ENCODE data around the gene TM9SF4. TPM values are rescaled to one million over a fixed set of nuclear protein-coding genes. Genes with fewer than 3 reads are reported as not detected.

Gene TM9SF4
- total RNA-seq, 1 donor from 2014 or later: 99.4 TPM

DNA sequence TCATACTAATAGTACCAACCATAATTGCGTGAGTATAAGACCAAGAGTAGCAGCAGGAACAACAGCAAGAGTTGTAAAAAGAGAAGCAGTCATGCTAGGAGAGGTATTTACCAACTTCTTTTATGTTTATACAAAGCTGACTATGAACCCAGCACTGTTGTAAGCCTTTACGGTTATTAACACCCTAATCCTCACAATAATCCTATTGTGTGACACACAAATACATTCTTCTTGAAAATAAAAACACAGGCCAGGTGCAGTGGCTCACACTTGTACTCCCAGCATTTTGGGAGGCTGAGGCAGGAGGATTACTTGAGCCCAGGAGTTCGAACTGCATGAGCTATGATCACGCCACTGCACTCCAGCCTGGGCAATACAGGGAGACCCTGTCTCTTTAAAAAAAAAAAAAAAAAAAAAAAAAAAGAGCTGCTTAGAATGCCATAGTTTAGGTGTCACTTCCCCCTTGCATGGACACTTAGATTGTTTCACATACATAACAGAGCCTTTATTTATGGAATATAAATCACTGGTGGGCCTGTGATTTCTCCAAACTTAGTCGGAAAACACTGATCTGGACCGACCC lies 37.3 kb upstream of the TM9SF4 start:
- DNase-seq (ENCODE audit: extremely low spot score, unreplicated experiment): no peak
- Mint-ChIP-seq H3K27ac (no peak overlapping the region), H3K27me3 (peaks cover 57% of the 10 kb centered on the region), H3K4me1 (ENCODE audit: unreplicated experiment) (peaks cover 4% of the 10 kb centered on the region), H3K9me3 (no peaks in the 10 kb centered on the region), H3K36me3 (no peaks in the 10 kb centered on the region), H3K4me3 (no peak overlapping the region)
- TF ChIP-seq, protein P1, sequence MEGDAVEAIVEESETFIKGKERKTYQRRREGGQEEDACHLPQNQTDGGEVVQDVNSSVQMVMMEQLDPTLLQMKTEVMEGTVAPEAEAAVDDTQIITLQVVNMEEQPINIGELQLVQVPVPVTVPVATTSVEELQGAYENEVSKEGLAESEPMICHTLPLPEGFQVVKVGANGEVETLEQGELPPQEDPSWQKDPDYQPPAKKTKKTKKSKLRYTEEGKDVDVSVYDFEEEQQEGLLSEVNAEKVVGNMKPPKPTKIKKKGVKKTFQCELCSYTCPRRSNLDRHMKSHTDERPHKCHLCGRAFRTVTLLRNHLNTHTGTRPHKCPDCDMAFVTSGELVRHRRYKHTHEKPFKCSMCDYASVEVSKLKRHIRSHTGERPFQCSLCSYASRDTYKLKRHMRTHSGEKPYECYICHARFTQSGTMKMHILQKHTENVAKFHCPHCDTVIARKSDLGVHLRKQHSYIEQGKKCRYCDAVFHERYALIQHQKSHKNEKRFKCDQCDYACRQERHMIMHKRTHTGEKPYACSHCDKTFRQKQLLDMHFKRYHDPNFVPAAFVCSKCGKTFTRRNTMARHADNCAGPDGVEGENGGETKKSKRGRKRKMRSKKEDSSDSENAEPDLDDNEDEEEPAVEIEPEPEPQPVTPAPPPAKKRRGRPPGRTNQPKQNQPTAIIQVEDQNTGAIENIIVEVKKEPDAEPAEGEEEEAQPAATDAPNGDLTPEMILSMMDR (conservative IDR thresholded peaks at IDR 0.05): no peak

DNA sequence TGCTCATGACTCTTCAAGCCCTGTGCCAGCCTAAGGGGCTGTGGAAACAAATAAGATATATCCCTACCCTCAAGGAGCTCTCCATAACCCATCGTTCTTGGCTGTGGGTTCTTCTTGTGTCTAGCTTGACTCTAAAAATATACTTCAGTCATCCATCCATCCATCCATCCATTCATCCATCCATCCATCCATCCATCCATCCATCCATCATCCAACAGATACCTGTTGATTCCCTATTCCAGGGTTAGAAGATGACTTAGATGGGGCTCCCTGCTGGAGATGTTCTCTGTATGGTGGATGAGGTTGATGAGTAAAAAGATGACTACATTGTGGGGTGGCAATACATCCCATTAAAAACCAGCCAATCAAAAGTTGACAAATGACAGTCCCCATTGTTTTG lies 34.0 kb upstream of the TM9SF4 start:
- no peak for DNase-seq (ENCODE audit: extremely low spot score, unreplicated experiment)
- TF ChIP-seq, protein P1 (conservative IDR thresholded peaks at IDR 0.05): no peak
- Mint-ChIP-seq H3K4me1 (ENCODE audit: unreplicated experiment) (no peaks in the 10 kb centered on the region), H3K36me3 (no peaks in the 10 kb centered on the region), H3K27me3 (peaks cover 58% of the 10 kb centered on the region), H3K4me3 (no peak overlapping the region), H3K27ac (no peak overlapping the region), H3K9me3 (no peaks in the 10 kb centered on the region)

DNA sequence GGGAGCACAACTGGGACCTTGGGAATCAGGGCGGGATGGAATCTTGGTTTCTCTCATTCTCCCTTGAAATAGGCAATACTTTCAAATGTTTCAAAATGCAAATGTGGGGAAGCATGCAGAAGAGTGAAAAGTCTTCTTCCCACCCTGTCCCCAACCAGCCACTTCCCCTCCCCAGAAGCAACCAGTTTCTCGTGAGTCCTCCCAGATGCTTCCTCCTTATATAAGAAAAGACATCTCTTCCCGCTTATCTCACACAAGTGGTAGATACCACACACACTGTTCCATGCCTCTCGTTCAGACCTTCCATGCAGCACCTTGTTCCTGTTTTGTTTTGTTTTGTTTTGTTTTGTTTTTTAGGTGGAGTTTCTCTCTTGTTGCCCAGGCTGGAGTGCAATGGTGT lies 32.3 kb upstream of the TM9SF4 start:
- TF ChIP-seq, protein P1 (conservative IDR thresholded peaks at IDR 0.05): no peak
- Mint-ChIP-seq H3K36me3 (no peaks in the 10 kb centered on the region), H3K27ac (no peak overlapping the region), H3K4me3 (no peak overlapping the region), H3K9me3 (no peaks in the 10 kb centered on the region), H3K4me1 (ENCODE audit: unreplicated experiment) (no peaks in the 10 kb centered on the region), H3K27me3 (peaks cover 58% of the 10 kb centered on the region)
- DNase-seq (ENCODE audit: extremely low spot score, unreplicated experiment): no peak

DNA sequence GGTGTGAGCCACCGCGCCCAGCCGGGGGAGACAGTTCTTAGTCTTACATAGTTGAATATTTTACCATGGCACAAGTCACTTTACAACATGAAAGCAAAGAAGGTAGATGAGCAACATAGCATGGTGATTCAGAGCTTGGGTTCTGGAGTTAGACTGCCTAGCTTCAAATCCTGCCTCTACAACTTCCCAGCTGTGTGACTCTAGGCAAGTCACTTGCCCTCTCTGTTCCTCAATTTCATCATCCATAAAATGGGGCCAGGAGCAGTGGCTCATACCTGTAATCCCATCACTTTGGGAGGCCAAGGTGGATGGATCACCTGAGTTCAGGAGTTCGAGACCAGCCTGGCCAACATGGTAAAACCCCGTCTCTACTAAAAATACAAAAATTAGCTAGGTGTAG lies 31.2 kb upstream of the TM9SF4 start:
- H3K4me1 Mint-ChIP-seq (ENCODE audit: unreplicated experiment): no peaks in the 10 kb centered on the region
- H3K9me3 Mint-ChIP-seq: no peaks in the 10 kb centered on the region
- no peaks in the 10 kb centered on the region for H3K36me3 Mint-ChIP-seq
- peaks cover 64% of the 10 kb centered on the region for H3K27me3 Mint-ChIP-seq
- TF ChIP-seq, protein P1 (conservative IDR thresholded peaks at IDR 0.05): no peak
- H3K4me3 Mint-ChIP-seq: no peak overlapping the region
- no peak for DNase-seq (ENCODE audit: extremely low spot score, unreplicated experiment)
- H3K27ac Mint-ChIP-seq: no peak overlapping the region

DNA sequence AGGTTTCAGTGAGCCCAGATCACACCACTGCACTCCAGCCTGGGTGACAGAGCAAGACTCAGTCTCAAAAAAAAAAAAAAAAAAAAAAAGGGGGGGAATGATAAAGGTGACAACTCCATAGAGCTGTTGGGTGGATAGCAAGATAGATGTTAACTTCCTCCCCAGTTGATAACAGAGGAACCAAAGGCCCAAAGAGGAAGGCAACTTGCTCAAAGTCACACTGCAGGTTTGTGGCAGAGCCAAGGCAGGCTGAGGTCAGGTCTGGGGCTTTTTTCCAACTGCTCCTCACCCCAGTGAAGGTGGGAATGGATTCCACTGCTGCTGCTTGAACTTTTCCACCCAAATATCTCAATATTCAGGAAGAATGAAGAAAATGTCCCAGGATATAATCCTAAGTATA lies 30.7 kb upstream of the TM9SF4 start:
- TF ChIP-seq, protein P1 (conservative IDR thresholded peaks at IDR 0.05): no peak
- DNase-seq (ENCODE audit: extremely low spot score, unreplicated experiment): no peak
- no peak overlapping the region for H3K27ac Mint-ChIP-seq
- no peak overlapping the region for H3K4me3 Mint-ChIP-seq
- no peaks in the 10 kb centered on the region for H3K9me3 Mint-ChIP-seq
- no peaks in the 10 kb centered on the region for H3K36me3 Mint-ChIP-seq
- no peaks in the 10 kb centered on the region for H3K4me1 Mint-ChIP-seq (ENCODE audit: unreplicated experiment)
- H3K27me3 Mint-ChIP-seq: peaks cover 62% of the 10 kb centered on the region

DNA sequence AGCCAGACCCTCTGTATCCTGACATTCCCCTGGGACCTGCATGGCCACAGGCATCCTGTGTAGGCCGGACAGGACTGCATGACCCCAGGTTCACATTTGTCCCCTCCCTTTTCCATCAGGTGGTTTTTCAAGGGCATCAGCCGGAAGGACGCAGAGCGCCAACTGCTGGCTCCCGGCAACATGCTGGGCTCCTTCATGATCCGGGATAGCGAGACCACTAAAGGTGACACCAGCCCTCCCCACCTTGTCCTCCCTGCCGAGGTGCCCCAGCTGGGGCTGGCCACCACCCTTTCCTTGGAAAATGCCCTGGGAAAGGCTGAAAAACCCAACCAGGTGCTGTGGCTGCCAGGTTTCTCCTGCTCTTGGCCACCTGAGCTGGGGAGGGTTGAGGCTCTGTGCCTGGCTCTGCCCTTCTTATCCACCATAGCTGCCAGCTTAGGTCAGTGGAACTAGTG lies 29.8 kb upstream of the TM9SF4 start:
- Mint-ChIP-seq H3K4me3 (no peak overlapping the region), H3K4me1 (ENCODE audit: unreplicated experiment) (no peaks in the 10 kb centered on the region), H3K27me3 (peaks cover 62% of the 10 kb centered on the region), H3K27ac (no peak overlapping the region), H3K9me3 (no peaks in the 10 kb centered on the region), H3K36me3 (no peaks in the 10 kb centered on the region)
- DNase-seq (ENCODE audit: extremely low spot score, unreplicated experiment): no peak
- TF ChIP-seq, protein P1 (conservative IDR thresholded peaks at IDR 0.05): no peak

Data from type B pancreatic cell (in vitro differentiated cells).